ENCODE measurements around the gene TCAP. TPM values are rescaled to one million over a fixed set of nuclear protein-coding genes. Genes with fewer than 3 reads are reported as not detected.

The TCAP gene
- 20.7 TPM for total RNA-seq

DNA sequence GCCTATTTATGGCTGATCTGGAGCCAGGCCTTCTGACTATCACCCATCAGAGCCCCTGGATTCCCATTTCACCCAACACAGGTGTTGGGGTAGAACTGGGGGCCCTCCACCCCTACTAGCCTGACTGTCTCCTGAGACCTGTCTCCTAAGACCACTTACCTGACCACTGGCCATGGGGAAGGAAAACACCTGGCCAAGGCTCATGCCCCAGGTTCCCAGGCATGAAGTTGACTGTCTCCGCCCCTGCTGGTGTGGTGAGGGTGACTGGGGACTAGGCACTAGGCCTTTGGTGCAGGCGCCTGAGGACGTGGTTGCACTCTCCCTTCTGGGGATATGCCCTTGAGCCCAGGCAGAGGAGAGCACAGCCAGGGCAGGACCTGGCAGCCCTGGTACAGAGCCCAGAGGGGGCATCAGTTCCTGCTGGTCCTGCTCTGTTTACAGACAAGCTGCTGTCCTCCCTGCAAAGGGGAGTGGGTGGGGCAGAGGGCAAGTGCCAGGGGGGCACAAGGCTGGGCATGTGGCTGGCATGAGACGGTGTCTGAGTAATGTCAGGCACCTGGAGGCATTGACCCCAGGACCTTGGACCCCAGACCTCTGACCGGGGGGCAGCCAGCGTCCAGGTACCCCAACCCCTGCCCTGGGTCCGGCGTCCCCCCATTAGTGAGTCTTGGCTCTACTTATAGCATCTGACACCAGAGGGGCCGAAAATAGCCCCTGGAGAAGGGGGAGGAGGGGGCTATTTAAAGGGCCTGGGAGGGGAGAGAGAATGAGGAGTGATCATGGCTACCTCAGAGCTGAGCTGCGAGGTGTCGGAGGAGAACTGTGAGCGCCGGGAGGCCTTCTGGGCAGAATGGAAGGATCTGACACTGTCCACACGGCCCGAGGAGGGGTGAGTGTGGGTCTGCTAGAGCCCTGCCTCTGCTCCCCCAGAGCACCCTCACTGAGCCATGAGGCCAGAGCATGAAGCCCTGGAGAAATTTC, at the start of gene TCAP:
TCAP (plus strand) TSS at position 769 of the 981 bp plus-strand sequence; CDS start at position 780, 11 bp downstream.
- DNase-seq, result no peak

DNA sequence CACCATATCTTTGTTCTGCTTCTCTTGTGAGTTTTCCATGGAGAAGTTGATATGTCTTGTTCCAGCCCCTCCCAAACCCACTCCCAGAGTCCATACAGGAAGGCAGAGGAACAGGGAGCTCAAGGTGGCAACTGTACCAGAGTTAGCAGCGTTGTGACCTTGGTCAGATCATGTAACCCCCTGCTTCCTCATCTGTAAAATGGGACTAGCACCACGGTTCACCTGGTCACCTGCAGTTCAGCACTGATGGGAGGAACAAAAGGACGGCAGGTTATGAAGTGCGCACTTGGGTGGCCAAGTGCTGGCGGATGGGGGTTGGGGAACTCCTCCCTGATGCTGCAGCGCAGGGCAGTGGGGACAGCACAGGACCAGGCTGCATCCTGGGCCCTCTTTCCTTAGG, 49.7 kb upstream of the TCAP start:
- DNase-seq, result no peak

DNA sequence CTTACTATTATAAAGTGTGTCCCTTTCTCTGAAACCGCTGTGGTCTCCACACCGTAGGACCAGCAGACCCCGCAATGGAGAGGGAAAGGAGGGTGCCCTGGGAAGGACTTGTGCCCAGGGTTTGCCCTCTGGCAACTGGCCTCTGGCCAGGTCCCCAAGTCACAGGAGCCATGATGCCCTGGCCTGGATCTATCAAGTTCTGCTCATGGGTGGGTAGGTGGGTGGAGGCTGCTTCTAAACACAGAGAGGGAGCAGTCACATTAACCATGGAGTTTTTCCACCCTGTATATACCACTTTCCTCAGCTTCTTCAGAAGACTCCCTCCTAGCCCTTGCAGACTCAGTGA, 48.1 kb upstream of the TCAP start:
- no peak for DNase-seq

- no peak for DNase-seq
Measured at GRCh38 chr17:39617446-39618245, 47.5 kb upstream of the TCAP start.

- no peak for DNase-seq
Measured at GRCh38 chr17:39618246-39618913, 46.8 kb upstream of the TCAP start.

GRCh38 chr17:39618956-39619785, 46.0 kb upstream of the TCAP start:
- DNase-seq, result no peak

DNA sequence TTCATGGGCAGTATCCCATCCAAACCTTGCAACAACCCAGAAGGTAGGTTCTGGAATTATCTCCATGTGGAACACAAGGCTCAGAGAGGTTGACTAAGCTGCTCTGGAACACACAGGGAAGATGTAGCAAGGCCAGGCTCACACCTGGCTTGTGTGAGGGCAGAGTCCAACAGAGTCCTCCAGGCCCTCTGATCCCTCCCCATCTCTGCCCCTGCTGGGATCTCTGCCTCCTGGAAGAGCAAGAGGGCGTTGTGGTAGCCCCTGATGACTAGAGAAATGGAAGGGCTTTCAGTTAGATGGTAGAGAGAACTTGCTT, 45.4 kb upstream of the TCAP start:
- DNase-seq, result no peak

DNA sequence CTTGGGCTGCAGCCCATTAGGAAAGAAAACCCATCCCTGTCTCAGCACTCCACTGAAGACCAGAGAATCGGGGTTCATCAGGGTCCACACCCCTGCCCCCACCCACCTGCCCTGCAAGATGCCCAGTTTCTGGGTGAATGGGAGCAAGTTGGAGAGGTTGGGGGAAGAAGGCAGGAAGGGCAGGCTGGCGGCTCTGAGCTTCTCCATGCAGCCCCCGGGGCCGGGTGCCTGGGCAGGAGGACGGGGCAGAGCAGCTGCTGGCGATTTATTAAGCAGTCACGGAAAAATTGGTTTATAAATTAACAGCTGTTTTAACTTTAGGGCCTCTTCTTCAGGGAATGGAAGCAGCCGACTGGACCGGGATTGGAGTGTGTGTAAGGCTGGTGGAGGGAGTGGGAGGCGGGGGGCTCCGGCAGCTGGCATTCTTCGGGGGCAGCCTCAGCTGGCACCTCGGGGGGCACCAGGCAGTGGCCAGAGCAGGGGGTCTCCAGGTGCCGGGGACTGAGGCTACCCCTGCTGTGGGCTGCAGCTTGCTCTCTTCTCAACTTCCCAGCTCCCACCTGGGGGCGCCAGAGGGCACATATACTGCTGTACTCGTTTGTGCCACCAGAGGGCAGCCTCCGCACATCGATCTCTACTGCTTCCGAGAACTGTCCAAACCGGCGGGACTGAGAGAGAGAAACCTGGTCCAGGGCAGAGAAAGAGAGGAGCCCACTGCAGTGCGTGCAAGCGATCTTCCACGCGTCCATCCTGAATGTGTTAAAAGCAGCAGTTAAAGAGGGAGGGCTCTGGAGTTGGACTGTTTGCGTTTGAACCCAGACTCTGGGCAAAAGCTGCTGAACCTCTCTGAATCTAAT, 43.4 kb upstream of the TCAP start:
- peak; percentile 87 for DNase-seq

DNA sequence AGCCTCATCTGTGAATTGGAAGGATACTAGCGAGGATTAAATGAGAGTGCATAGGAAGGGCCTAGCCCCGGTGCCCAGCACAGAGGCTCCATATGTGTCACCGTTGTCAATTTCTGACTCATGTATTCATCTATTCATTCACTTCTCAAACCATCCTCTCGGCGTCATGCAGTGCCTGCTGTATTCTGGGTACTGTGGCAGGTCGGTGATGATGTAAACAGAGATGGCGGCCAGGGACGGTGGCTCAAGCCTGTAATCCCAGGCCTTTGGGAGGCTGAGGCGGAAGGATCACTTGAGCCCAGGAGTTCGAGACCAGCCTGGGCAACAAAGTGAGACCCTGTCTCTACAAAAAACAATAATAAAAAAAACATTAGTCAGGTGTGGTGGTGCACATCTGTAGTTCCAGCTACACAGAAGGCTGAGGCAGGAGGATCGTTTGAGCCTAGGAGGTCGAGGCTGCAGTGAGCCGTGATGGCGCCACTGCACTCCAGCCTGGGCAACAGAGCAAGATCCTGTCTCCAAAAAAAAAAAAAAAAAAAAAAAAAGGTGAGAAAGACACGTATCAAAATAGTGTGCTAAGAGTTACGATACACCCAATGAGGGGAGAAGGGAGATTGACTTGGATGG, 42.7 kb upstream of the TCAP start:
- DNase-seq, result no peak

- peak; percentile 43 for DNase-seq
Measured at GRCh38 chr17:39623356-39623950, 41.7 kb upstream of the TCAP start.

DNA sequence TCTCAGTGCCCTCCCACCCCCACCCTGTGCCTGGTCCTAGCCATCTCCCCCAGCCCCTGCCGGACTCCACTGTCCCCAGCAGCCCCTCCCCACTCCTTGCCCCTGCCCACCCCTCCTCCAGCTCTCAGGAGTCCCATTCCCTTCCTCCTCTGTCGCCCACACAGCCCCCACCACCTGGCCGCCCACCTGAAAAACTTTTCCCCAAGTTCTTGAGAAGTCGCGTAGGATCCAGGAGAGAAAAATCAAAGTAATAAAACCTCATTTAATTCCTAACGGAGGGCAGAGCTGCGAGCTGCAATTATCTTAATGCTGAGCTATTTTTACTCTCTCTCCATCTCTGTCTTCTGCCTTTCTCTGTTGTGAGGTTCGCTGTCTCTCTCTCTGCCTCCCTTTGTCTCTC, 40.8 kb upstream of the TCAP start:
- DNase-seq, result no peak

DNA sequence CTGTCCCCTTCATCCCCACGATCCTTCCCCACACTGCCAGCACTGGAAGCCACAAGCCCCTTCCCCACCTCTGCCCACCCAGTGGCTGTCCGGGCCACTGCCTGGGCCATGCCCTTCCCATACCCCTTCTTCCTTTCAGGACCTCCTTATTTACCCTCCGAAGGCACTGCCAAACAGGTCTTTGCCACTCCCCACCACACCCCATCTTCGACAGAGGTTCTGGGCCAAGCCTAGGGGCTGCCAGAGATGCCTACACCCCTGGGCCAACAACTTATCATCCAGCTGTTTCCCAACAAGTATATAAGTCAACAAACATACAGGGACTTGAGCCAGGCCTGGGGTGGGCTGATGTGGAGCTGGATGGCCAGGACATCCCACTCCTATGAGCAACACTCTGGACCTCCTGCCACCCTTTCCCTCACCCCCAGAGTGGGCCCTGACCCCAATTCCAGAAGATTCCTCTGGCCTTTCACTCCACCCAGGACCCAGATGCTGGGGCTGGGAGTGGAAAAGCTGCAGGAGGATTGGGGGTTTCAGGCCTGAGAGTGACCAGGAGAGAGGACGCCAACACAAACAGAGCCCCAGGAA, 39.9 kb upstream of the TCAP start:
- DNase-seq, result no peak

DNA sequence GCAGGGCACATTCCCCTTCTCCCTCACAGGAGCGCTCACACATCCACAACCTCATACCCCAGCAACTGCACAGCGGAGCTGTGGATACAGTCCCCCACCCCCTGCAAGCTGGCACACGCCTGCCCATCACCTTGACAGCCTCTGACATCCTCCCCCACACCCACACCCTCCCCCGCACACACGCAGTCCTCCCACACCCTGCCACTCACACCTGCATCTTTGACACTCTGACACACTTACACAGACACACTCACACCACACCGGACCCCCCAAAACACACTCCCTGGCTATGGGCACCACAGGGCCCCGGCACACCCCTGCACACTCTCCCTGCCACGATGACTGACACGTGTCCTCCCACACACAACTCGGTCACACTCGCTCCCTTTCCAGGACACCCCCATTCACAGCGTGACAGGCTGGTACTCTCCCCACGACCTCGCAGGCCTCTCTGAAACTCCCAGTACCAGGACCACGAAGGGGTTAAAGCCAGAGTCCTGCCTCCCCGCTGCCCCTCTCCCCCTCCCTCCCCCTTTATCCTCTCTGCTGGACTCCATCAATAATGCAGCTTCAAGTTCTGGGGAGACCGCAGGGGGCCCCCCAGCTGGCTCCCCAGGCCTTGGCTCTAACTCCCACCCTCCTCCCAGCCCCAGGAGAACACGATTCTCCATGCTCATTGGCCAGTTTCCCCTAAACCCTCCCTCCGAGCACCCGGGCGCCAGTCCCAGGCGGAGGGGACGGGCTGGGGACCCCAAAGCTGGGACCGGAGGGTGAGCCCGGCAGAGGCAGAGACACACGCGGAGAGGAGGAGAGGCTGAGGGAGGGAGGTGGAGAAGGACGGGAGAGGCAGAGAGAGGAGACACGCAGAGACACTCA, 38.7 kb upstream of the TCAP start, which contains the start of gene PPP1R1B:
PPP1R1B (plus strand) TSS at position 782 of the 876 bp plus-strand sequence. CDS start 441 bp downstream, outside the sequence.
- no peak for DNase-seq

- DNase-seq, result no peak
Measured at GRCh38 chr17:39627047-39627711, 38.0 kb upstream of the TCAP start.

DNA sequence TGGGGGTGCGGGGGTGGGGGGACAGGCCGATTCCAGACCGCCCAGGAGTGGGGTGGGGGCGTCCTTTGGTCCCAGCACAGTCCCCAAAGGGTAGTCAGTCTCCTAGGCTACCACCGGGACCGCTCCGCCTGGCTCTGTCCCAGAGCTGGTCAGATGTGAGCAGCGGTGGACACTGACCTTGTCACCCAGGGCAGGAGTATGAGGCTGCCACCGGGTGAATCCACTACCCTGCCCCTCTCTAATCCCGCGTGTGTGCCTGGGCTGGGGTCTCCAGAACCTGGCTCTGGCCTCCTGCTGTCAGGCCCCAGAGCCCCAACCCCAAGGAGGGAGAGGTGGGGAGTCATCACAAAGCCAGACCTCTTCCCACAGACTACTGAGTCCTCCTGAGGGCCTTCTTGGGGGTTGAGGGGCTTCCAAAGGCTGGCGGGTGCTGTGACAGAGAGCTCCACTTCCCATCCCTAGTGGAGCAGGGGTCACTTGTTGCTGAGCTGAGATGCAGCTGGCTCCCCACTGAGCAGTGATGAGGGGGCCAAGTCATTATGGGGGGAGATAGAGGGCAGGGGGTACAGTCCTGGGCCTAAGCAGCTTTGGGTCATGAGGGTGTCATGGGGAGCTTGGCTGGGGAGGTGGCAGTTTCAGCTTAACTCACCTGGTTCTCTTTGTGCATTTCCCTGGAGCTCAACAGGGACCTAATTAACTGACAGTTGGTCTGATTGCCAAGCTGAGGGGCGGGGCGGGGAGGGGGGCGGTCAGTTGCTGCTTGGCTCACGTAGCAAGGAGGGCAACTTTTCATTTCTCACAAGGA, 37.2 kb upstream of the TCAP start:
- DNase-seq, result no peak

DNA sequence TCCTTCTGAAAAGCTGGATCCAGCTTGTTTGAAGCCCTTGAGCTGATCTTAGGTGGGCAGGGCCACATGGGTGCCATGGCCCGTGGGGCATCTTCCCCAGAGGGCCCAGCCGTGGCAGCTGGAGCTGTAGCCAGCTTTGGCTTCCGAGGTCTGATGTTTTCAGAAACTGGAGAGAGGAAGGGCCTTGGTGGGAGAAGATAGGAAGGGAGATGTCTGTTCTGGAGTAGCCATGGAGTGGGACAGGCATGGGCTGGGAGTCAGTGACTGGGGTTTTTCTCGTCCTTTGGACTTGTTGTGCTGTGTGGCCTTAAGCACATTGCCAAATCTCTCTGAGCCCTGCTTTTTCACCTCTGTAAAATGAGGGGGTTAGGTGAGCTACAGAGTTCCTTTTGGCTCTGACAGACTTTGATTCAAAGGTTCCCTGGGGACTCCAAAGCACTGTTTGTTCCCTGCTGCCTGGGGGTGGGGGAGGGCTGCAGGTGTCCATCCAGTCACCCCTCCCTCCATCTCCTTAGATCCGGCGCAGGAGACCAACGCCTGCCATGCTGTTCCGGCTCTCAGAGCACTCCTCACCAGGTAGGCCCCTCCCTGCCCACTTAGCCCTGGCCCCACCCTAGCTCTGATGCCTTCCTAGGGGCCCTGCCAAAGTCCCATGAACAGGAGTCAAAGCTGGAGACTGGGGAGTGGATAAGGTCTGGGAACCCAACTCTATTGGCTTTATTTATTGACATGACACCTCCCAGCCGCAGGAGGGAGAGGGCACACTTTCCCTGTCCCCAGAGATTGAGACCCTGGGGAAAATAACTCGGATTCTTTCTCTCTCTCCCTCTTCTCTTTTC, 36.3 kb upstream of the TCAP start:
- DNase-seq, result no peak

Data from skin of body (tissue), 2 donors.